HG03565 (cell line): ENCODE data around the gene THOC2.
"Not testable (repeated sequence)": the region's sequence is repeated elsewhere in the genome, so short reads cannot be mapped to it uniquely, and the experiment has no call there.

Experiments used
- ATAC-seq: cut with Tn5 transposase; IDR thresholded peaks from one replicate; pipeline ENCODE4 v1.9.1; 2021; ENCODE audit warnings: mild to moderate bottlenecking, moderate library complexity; ENCODE audit not compliant: unreplicated experiment

THOC2 gene, protein sequence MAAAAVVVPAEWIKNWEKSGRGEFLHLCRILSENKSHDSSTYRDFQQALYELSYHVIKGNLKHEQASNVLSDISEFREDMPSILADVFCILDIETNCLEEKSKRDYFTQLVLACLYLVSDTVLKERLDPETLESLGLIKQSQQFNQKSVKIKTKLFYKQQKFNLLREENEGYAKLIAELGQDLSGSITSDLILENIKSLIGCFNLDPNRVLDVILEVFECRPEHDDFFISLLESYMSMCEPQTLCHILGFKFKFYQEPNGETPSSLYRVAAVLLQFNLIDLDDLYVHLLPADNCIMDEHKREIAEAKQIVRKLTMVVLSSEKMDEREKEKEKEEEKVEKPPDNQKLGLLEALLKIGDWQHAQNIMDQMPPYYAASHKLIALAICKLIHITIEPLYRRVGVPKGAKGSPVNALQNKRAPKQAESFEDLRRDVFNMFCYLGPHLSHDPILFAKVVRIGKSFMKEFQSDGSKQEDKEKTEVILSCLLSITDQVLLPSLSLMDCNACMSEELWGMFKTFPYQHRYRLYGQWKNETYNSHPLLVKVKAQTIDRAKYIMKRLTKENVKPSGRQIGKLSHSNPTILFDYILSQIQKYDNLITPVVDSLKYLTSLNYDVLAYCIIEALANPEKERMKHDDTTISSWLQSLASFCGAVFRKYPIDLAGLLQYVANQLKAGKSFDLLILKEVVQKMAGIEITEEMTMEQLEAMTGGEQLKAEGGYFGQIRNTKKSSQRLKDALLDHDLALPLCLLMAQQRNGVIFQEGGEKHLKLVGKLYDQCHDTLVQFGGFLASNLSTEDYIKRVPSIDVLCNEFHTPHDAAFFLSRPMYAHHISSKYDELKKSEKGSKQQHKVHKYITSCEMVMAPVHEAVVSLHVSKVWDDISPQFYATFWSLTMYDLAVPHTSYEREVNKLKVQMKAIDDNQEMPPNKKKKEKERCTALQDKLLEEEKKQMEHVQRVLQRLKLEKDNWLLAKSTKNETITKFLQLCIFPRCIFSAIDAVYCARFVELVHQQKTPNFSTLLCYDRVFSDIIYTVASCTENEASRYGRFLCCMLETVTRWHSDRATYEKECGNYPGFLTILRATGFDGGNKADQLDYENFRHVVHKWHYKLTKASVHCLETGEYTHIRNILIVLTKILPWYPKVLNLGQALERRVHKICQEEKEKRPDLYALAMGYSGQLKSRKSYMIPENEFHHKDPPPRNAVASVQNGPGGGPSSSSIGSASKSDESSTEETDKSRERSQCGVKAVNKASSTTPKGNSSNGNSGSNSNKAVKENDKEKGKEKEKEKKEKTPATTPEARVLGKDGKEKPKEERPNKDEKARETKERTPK (N-terminal part only)

DNA sequence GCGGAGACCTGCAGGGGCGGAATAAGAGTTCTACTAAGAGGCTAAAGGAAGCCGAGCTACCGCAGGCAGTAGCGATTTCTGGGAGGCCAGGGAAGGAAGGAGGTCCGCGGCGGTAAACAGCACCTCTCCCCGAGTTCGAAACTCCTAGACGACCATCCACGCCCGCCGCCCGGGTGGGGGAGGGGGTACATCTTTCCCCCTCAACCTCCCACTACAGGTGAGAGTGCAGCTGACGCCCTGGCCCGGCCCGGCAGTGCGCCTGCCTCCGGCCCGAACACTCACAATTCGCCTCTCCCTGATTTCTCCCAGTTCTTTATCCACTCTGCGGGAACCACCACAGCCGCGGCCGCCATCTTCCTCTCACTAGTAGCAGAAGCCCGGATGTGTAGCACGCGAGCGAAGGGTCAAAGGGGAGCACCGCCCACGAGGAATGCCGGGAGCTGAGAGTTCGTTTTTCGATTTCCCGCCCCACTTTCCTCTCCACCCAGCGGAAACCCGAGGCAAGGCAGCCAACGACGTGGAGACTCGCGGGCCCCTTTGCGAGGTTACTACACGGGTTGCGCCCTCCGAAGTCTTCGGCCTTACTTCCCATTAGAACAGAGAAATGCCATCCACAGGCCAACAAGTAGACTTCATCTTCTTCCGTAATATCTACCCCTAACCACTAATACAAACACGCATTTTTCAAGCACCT is at the start of gene THOC2:
Gene THOC2, minus strand, starts transcription at position 383 of the 694 bp plus-strand sequence. Its CDS starts 30 bp downstream, at position 353.
- peak; percentile 79 for ATAC-seq

DNA sequence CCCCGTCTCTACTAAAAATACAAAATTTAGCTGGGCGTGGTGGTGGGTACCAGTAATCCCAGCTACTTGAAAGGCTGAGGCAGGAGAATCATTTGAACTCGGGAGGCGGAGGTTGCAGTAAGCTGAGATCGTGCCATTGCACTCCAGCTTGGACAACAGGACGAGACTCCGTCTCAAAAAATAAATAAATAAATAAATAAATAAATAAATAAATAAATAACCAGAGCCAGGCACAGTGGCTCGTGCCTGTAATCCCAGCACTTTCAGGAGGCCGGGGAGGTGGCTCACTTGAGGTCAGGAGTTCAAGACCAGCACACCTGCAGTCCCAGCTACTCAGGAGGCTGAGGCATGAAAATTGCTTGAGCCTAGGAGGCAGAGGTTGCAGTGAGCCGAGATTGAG is 48.9 kb upstream of the THOC2 start:
- ATAC-seq = not testable (repeated sequence)

DNA sequence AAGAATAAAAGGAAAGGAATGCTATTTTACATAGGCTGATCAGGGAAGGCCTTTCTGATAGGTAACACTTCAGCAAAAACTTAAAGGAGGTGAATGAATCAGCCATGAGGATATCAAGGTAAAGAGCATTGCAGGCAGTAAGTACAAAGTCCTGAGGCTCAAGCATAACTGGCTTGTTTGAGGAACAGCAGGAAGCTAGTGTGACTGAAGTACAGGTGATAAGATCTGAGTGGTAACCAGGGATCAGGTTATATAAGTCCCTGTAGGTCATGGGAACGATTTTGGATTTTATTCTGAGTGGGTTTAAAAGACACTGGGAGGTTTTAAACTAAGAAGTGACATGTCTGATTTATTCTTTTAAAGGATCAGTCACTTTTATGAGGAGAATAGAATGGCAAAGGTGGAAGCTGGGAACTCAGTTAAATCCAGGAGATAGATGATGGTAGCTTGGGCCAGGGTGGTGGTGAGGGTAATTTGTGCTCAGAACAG is 47.1 kb upstream of the THOC2 start:
- ATAC-seq = no peak

DNA sequence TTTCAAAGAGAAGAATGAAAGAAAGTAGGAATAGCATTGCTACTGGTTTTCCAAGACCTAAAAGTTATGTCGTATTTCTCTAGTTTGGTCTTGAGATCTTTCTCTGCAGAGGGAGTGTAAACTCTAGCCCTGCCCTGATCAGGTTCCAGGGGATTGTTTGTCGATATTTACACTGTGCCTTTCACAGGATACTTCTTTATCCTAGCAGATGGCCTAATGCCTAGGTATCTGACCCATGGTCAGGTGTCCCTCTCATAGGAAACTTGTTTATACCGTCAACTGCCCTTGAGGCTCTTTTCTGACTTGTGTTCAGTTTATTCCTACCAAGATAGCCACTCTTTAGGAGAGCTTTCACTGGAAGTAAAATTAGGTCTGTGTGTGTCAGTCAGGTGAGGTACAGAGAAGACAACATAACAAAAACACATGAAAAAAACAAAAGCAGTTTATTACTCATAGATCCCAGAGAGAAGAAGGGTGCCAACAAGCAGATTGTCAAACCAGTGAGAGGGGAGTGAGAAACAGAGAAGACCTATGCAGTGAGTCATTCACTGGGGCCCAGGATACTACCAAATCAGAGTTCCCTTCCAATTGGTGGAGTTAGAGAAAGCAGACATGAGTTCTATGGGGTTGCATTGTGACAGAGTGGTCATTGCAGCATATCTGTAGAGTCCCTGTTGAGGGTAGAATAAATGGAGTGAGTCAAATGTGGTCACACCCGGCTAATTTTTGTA is 40.6 kb upstream of the THOC2 start:
- no peak for ATAC-seq

DNA sequence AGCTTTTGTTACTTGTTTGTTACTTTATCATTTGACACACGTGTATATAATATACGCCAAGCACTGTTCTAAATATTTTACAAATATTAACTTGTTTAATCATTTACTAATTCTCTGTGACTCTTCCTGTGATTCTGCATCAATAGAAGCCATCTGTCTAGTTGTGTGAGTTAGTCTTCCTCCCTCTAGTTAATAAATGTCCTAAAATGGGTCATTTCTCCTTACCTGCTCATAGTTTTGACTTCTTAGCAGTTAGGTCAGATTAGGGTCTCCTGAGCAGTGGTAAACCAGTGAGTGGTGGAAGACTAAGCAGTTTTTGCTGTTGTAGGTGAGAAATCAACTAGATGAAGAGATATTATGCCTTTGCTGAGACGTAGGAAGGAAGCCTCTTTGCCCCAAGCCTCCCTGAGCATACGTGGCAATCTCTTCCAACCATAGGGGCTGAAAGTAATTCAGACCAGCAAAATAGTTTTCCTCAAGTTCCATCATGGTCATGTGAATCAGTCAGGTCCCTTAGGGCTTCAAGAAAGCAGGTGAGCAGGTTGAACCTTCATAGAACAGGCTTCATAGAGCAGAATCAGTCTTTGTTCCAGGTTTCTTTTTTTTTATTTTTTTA is 38.7 kb upstream of the THOC2 start:
- no peak for ATAC-seq

DNA sequence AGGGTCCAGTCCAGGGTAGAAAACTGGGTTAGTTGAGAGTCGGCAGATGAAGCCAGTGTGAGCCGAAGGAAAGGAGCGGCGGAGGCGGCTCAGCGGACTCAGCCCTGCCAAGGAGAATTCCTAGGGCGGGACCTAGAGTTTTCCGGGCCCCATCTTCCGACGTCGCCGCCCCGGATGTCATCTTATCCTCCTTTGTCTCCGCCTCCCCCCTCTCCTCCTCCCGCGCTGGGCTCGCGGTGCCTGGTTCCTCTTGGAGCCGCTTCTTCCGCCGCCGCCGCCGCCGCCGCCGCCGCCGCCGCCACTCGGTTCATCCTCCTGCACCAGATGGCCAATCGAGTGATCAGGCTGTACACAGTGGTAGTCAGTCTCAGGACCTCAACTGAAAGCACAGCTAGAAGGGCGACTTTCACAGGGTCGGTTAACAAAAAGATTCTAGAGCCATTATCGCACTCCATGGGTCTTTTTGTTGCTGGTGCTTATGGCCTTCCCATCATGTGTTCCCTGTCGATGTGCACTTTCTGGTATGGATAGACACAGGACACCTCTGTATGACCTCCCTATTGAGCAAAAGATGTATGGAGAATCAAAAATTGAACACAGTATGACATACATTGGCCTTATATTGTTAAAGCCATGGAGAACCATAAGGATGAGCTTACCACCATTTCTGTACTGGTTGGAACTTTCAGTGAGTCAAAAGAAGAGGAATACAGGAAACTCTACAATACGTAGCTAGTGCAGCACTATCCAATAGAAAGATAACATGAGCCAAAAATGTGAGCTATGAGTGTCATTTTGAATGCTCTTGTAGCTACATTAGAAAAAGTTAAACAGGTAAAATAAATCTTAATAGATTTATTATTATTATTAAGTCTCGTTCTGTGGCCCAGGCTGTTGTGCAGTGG is 32.4 kb upstream of the THOC2 start:
- peak; percentile 77 for ATAC-seq

DNA sequence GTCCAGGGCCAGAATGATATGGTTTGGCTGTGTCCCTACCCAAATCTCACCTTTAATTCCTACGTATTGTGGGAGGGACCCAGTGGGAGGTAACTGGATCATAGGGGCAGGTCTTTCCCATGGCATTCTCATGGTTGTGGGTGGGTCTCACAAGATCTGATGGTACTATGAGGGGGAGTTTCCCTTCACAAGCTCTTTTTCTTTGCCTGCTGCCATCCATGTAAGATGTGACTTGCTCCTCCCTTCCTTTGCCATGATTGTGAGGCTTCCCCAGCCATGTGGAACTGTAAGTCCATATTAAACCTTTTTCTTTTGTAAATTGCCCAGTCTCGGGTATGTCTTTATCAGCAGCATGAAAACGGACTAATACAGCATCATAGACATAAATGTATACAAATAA is 27.0 kb upstream of the THOC2 start:
- ATAC-seq = not testable (repeated sequence)

DNA sequence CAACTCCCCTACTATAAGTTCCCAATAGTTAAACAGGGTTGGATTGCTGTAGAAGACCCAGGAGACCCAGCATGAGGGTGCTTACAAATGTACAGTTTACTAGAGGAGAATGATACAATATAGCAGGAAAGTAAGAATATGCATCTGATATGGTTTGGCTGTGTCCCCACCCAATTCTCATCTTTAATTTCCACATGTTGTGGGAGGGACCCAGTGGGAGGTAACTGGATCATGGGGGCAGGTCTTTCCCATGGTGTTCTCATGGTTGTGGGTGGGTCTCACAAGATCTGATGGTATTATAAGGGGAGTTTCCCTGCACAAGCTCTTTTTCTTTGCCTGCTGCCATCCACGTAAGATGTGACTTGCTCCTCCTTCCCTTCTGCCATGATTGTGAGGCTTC is 24.9 kb upstream of the THOC2 start:
- ATAC-seq = not testable (repeated sequence)

DNA sequence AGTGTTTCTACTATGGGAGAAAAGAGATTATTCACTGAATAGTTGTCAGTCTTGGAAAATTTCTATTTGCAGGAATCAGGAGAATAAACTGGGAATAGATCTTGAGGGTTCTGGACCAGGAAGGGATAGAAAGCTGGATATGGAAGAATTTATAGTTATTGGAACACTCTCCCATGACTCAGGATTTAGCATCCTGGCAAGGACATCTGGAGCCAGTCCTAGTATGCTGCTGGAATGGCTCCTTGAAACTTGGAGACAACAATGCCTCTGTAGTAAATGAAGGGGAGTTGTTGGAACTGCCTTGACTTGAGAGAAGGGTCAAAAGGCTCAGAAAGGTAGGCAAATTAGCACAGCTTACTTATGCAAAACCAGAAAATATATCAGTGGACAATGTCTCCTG is 23.5 kb upstream of the THOC2 start:
- no peak for ATAC-seq

DNA sequence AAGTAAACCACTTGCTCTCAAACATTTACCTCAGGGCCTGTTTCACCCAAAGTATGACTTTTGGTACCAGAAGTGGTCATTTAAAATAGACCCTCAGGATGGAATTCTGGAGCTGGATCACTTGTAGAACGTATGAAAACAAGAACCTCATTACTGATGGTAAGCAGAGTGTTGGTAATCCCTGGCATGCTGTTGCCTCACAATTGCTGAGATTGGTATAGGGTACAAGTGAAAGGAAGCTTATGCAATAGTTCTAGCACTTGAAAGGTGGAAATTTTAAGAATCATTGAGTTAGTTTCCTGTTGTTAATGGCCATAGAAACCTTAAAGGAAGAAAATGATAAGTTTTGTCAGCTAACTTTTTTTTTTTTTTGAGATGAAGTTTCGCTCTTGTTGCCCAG is 22.3 kb upstream of the THOC2 start:
- no peak for ATAC-seq

DNA sequence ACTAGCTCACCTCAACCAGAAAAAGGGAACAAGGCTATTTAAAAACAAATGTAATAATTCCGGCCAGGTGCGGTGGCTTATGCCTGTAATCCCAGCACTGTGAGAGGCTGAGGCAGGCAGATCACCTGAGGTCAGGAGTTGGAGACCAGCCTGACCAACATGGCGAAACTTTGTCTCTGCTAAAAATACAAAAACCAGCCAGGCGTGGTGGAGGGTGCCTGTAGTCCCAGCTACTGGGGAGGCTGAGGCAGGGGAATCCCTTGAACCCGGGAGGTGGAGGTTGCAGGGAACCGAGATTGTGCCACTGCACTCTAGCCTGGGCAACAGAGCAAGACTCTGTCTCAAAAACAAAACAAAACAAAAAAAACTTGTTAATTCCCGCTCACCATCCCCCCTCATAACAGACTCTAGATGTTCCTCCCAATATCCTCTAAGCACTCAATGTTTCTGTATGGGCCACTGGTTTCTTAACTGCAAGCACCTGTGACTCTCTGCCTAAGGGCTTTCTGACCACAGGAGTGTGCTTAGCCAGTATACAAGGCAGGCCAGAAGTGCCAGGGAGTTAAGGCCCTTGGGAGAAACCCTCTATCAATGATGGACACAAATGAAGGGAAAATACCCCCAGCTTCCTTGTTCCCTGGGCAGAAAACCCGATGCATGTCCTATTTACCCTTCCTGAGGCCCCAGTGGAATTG is 21.0 kb upstream of the THOC2 start:
- ATAC-seq = no peak

DNA sequence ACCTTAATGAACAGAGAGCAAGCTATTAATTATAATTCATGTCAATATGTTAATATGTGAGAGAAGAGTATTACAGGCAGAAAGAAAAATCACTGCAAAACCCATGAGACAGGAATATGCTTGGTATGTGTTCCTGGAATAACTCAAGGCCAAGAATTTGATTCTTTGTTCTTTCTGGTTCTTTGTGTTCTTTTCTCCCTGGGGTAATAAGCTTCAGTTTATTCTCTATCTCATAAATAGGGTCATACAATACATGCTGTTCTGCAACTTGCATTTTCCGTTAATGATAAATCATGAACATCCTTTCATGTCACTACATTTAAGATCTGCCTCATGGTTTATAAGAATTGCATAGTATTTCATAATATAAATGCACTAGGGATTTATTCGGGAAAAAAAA is 16.8 kb upstream of the THOC2 start:
- no peak for ATAC-seq

DNA sequence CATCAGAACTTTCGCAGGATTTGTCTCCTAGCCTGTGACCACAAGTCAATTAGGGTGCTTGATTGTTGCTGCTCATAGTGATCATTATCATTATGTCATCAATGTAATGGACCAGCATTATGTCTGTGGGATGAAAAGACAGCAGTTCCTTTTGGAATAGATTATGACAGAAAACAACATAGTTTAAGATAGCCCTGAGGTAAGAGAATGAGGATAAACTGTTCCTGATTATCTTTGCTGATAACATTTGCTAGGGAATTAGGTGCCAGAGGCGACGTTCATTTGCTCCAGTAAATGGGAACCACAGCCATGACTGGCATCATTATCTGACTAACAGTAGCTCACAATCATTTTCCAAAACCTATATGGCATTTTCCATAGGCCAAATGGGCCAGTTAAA is 12.7 kb upstream of the THOC2 start:
- ATAC-seq = no peak

DNA sequence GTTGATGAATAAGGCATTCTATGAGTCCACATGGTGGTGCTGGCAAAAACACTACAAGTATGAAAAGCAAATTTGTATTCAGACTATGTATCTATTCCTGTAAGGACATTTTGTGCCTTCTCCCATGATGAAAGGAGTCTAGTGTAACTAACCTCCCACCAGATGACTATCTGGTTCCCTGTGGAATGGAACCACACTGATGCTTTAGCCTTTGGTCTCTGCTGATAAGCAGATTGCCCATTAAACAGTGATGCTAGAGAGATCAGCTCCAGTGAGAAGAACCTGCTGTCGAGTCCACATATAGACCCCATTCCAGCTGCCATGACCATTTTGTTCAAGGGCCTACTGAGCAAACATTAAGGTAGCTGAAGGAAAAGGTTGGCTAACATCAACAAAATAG is 10.5 kb upstream of the THOC2 start:
- no peak for ATAC-seq

DNA sequence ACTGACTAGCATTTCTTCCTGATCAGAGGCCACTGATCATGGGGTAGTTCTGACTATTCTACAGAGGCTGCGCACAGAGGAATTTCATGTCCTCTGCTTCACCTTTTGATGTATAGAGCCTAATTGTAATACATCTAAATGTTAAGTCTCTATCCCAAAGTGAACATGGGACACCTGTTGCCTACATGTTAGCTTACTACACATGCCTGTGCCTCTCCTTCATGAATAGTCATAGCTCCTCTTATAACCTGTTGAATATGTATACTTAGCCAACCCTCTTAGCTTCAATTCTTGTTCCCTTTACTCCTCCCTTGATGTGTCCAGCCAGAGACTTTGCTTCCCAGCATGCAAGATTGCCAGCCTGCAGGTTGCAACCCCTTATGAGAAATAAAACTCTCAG is 9.6 kb upstream of the THOC2 start:
- no peak for ATAC-seq

DNA sequence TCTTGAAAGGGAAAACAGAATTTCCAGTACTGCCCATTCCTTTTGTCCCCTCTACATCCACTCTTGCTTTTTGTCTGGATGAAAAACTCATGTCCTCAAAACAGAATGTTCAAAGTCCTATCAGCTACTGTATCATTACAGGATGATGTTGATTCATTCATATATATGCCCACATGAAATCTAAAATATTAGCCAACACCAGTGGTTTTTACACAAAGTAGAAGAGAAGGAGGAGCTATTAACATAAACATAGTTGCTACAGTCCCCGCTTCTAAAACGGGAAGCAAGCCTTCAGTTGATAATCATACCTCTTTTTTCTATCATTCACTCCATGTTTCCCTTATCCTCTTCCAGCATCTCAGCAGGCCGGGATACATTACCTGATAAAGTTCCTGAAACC is 7.7 kb upstream of the THOC2 start:
- ATAC-seq = no peak

DNA sequence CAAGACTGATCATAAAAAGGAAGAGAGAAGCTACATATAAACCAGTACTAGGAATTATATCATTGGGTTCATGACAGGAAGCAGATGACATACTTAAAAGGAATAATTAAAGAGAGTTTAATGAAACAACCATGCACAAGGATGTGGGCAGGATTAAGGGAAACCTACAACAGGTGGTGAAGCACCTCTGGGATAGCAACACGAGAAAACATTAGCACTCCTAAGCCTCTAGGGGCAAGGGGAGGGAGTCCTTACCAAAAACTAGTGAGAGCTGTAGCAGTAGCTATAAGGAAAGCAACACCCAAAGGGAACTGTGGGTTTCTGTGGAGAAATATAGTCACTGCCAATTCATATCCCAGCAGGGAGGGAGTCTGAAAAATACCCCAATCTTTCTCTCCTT is 7.2 kb upstream of the THOC2 start:
- no peak for ATAC-seq

DNA sequence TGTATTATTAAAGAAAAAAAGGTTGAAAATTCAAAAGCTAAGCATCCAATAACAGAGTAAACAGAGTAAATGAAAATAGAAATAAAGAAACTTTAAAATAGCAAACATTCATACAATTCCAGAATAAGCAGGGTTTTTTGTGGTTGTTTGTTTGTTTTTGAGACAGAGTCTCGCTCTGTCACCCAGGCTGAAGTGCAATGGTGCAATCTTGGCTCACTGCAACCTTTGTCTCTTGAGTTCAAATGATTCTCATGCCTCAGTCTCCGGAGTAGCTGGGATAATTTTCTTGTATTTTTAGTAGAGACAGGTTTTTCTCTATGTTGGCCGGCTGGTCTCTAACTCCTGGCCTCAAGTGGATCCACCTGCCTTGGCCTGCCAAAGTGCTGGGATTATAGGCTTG is 6.6 kb upstream of the THOC2 start:
- no peak for ATAC-seq
